ENCODE results near the gene ASS1. TPM values are rescaled to one million over a fixed set of nuclear protein-coding genes. Genes with fewer than 3 reads are reported as not detected.

Gene ASS1
- total RNA-seq, 3 donors from 2014 or later (not counting 1 experiment from before 2014, with no cell fraction given): 1.3 TPM; not detected in 2

- Histone ChIP-seq H3K27me3 (ENCODE audit: control insufficient read depth, insufficient read depth, low read length) (no peaks in the 10 kb centered on the region), H3K4me1 (ENCODE audit: control insufficient read depth, insufficient read depth, low read length) (no peaks in the 10 kb centered on the region), H3K4me3 (ENCODE audit: low read length) (no peak overlapping the region), H3K9me3 (ENCODE audit: control insufficient read depth, insufficient read depth, low read length) (no peaks in the 10 kb centered on the region), H3K36me3 (ENCODE audit: control insufficient read depth, insufficient read depth, low read length) (no peaks in the 10 kb centered on the region), H3K27ac (ENCODE audit: low read length) (no peak overlapping the region)
- whole genome bisulfite sequencing (ENCODE audit: insufficient coverage): 80% methylated on average over 7 of the region's 7 CpGs
- intact Hi-C loops (cut with micrococcal nuclease): no loop called here
- ATAC-seq: no peak
- Mint-ChIP-seq H3K9me3 (no peaks in the 10 kb centered on the region), H3K4me1 (peaks cover 0 to 9% of the 10 kb centered on the region in 2 donors), H3K27me3 (ENCODE audit: low read depth in 2 of 2) (peaks cover 28 to 35% of the 10 kb centered on the region in 2 donors), H3K36me3 (no peaks in the 10 kb centered on the region), H3K4me3 (no peak overlapping the region), H3K27ac (no peak overlapping the region)
- DNase-seq: no peak
- TF ChIP-seq CTCF (IDR thresholded peaks at IDR 0.05): no peak
These were observed 97.9 kb downstream of the ASS1 start for GRCh38 chr9:130542457-130543228.

- no peaks in the 10 kb centered on the region for H3K9me3 ChIP-seq (ENCODE audit: control insufficient read depth, insufficient read depth, low read length)
- H3K27ac Mint-ChIP-seq: no peak overlapping the region
- no peak overlapping the region for H3K4me3 ChIP-seq (ENCODE audit: low read length)
- ATAC-seq (no peak), DNase-seq (no peak)
- no peak overlapping the region for H3K4me3 Mint-ChIP-seq
- H3K36me3 Mint-ChIP-seq: no peaks in the 10 kb centered on the region
- H3K27me3 ChIP-seq (ENCODE audit: control insufficient read depth, insufficient read depth, low read length): no peaks in the 10 kb centered on the region
- TF ChIP-seq CTCF (IDR thresholded peaks at IDR 0.05): no peak
- H3K27ac ChIP-seq (ENCODE audit: low read length): no peak overlapping the region
- H3K9me3 Mint-ChIP-seq: no peaks in the 10 kb centered on the region
- WGBS (ENCODE audit: insufficient coverage): 63% methylated on average over 8 of the region's 8 CpGs
- intact Hi-C loops (cut with micrococcal nuclease): no loop called here
- peaks cover 0 to 5% of the 10 kb centered on the region in 2 donors for H3K4me1 Mint-ChIP-seq
- H3K36me3 ChIP-seq (ENCODE audit: control insufficient read depth, insufficient read depth, low read length): no peaks in the 10 kb centered on the region
- peaks cover 20 to 27% of the 10 kb centered on the region in 2 donors for H3K27me3 Mint-ChIP-seq (ENCODE audit: low read depth in 2 of 2)
- H3K4me1 ChIP-seq (ENCODE audit: control insufficient read depth, insufficient read depth, low read length): no peaks in the 10 kb centered on the region
These were observed 98.6 kb downstream of the ASS1 start for GRCh38 chr9:130543368-130543767.

GRCh38 chr9:130543859-130544258 is 99.1 kb downstream of the ASS1 start:
- Histone ChIP-seq H3K36me3 (ENCODE audit: control insufficient read depth, insufficient read depth, low read length) (no peaks in the 10 kb centered on the region), H3K27ac (ENCODE audit: low read length) (no peak overlapping the region), H3K27me3 (ENCODE audit: control insufficient read depth, insufficient read depth, low read length) (no peaks in the 10 kb centered on the region), H3K4me3 (ENCODE audit: low read length) (no peak overlapping the region), H3K9me3 (ENCODE audit: control insufficient read depth, insufficient read depth, low read length) (peaks cover under 1% of the 10 kb centered on the region), H3K4me1 (ENCODE audit: control insufficient read depth, insufficient read depth, low read length) (no peaks in the 10 kb centered on the region)
- no peak for TF ChIP-seq CTCF (IDR thresholded peaks at IDR 0.05)
- no peaks in the 10 kb centered on the region for H3K9me3 Mint-ChIP-seq
- intact Hi-C loops (cut with micrococcal nuclease): no loop called here
- no peak for ATAC-seq
- 84% methylated on average over 4 of the region's 6 CpGs for WGBS (ENCODE audit: insufficient coverage)
- H3K27ac Mint-ChIP-seq: no peak overlapping the region
- no peak overlapping the region for H3K4me3 Mint-ChIP-seq
- DNase-seq: no peak
- peaks cover 16 to 23% of the 10 kb centered on the region in 2 donors for H3K27me3 Mint-ChIP-seq (ENCODE audit: low read depth in 2 of 2)
- H3K36me3 Mint-ChIP-seq: no peaks in the 10 kb centered on the region
- peaks cover 0 to 5% of the 10 kb centered on the region in 2 donors for H3K4me1 Mint-ChIP-seq

GRCh38 chr9:130544364-130544763 is 99.6 kb downstream of the ASS1 start:
- peaks cover 4% of the 10 kb centered on the region for H3K9me3 ChIP-seq (ENCODE audit: control insufficient read depth, insufficient read depth, low read length)

More at GRCh38 chr9:130544364-130544763, 99.6 kb downstream of the ASS1 start:
- TF ChIP-seq CTCF (IDR thresholded peaks at IDR 0.05): no peak
- H3K27ac ChIP-seq (ENCODE audit: low read length): no peak overlapping the region
- DNase-seq: no peak
- Mint-ChIP-seq H3K27ac (no peak overlapping the region), H3K4me3 (no peak overlapping the region), H3K9me3 (no peaks in the 10 kb centered on the region), H3K36me3 (no peaks in the 10 kb centered on the region), H3K4me1 (peaks cover 0 to 5% of the 10 kb centered on the region in 2 donors), H3K27me3 (ENCODE audit: low read depth in 2 of 2) (peaks cover 13 to 21% of the 10 kb centered on the region in 2 donors)
- H3K36me3 ChIP-seq (ENCODE audit: control insufficient read depth, insufficient read depth, low read length): no peaks in the 10 kb centered on the region
- WGBS (ENCODE audit: insufficient coverage): 77% methylated on average over 8 of the region's 9 CpGs
- no peaks in the 10 kb centered on the region for H3K27me3 ChIP-seq (ENCODE audit: control insufficient read depth, insufficient read depth, low read length)
- no peaks in the 10 kb centered on the region for H3K4me1 ChIP-seq (ENCODE audit: control insufficient read depth, insufficient read depth, low read length)
- no peak for ATAC-seq
- intact Hi-C loops (cut with micrococcal nuclease): no loop called here
- no peak overlapping the region for H3K4me3 ChIP-seq (ENCODE audit: low read length)
